CD8-positive, alpha-beta memory T cell (primary cell): ENCODE results near the gene BTBD9. TPM values are rescaled to one million over a fixed set of nuclear protein-coding genes. Genes with fewer than 3 reads are reported as not detected.

Source experiments
- CTCF ChIA-PET: fragments of 350-600 bp; sonication (Branson Sonifier 250); formaldehyde crosslinking; loops from one replicate; lab custom pipeline; 2021; ENCODE audit warnings: antibody characterized with exemption; lab: Charles Lee
- POLR2A ChIA-PET: fragments of 350-600 bp; sonication (Branson Sonifier 250); formaldehyde crosslinking; loops from one replicate; lab custom pipeline; 2021; ENCODE audit warnings: antibody characterized with exemption; lab: Charles Lee
- DNase-seq, 5 donors: peaks; one replicate each; pipeline versions ENCODE4 v3.0.0 to v3.0.0-alpha.2; 2020 to 2022; ENCODE audit warnings: mixed read lengths in 1 of 5
- H3K27ac ChIP-seq: one replicate; pipeline ENCODE4 v1.7.0; 2013; ENCODE audit warnings: low read depth, mild to moderate bottlenecking, low read length, moderate library complexity
- H3K27me3 ChIP-seq: 2 replicates; pipeline ENCODE4 v1.7.0; 2013; ENCODE audit warnings: low read length, mild to moderate bottlenecking; ENCODE audit not compliant: insufficient read depth, poor library complexity, severe bottlenecking
- H3K36me3 ChIP-seq: 2 replicates; pipeline ENCODE4 v1.7.0; 2013; ENCODE audit warnings: mild to moderate bottlenecking, low read length, moderate library complexity; ENCODE audit not compliant: insufficient read depth
- H3K4me1 ChIP-seq: 2 replicates; pipeline ENCODE4 v1.7.0; 2013; ENCODE audit warnings: mild to moderate bottlenecking, low read length, moderate library complexity; ENCODE audit not compliant: insufficient read depth
- H3K4me3 ChIP-seq: 2 replicates; pipeline ENCODE4 v1.7.0; 2013; ENCODE audit warnings: mild to moderate bottlenecking, low read length
- H3K9me3 ChIP-seq: 2 replicates; pipeline ENCODE4 v1.7.0; 2013; ENCODE audit warnings: mild to moderate bottlenecking, low read length
- H3K27ac Mint-ChIP-seq, 8 donors: one replicate each; pipeline ENCODE4 v1.8.0; 2020 to 2021; ENCODE audit warnings: mixed read lengths in 8 of 8, mild to moderate bottlenecking in 6 of 8, inconsistent platforms in 3 of 8, moderate library complexity in 3 of 8
- H3K27me3 Mint-ChIP-seq, 2 donors: one replicate each; pipeline ENCODE4 v1.8.0; 2020 to 2021; ENCODE audit warnings: mixed read lengths in 2 of 2, mild to moderate bottlenecking in 1 of 2, moderate library complexity in 1 of 2
- H3K36me3 Mint-ChIP-seq, 3 donors: one replicate each; pipeline ENCODE4 v1.8.0; 2020 to 2021; ENCODE audit warnings: mixed read lengths in 3 of 3, inconsistent platforms in 1 of 3, mild to moderate bottlenecking in 1 of 3
- H3K4me1 Mint-ChIP-seq, 3 donors: one replicate each; pipeline ENCODE4 v1.8.0; 2020 to 2021; ENCODE audit warnings: mixed read lengths in 3 of 3, inconsistent platforms in 1 of 3, mild to moderate bottlenecking in 1 of 3
- H3K4me3 Mint-ChIP-seq, 7 donors: one replicate each; pipeline ENCODE4 v1.8.0; 2020 to 2021; ENCODE audit warnings: mixed read lengths in 7 of 7, mild to moderate bottlenecking in 6 of 7, moderate library complexity in 4 of 7, inconsistent platforms in 2 of 7
- H3K9me3 Mint-ChIP-seq, 5 donors: one replicate each; pipeline ENCODE4 v1.8.0; 2020 to 2022; ENCODE audit warnings: mixed read lengths in 5 of 5, mild to moderate bottlenecking in 3 of 5, moderate library complexity in 2 of 5, inconsistent platforms in 1 of 5
- polyA plus RNA-seq: library from polyadenylated mRNA; unstranded; fragments of 300-500 nt; fragmentation: Illumina TruSeq; gene quantifications from one replicate; pipeline ENCODE4 v1.2.3, GENCODE V29; 2021
- total RNA-seq, 2 experiments: library from RNA; stranded (reverse); gene quantifications; one replicate each; pipeline ENCODE4 v1.2.3, GENCODE V29; 2021

BTBD9 gene
- total and polyA plus RNA-seq, 3 experiments from 2014 or later, result 12.2 to 17.7 (median 14.9) TPM

DNA sequence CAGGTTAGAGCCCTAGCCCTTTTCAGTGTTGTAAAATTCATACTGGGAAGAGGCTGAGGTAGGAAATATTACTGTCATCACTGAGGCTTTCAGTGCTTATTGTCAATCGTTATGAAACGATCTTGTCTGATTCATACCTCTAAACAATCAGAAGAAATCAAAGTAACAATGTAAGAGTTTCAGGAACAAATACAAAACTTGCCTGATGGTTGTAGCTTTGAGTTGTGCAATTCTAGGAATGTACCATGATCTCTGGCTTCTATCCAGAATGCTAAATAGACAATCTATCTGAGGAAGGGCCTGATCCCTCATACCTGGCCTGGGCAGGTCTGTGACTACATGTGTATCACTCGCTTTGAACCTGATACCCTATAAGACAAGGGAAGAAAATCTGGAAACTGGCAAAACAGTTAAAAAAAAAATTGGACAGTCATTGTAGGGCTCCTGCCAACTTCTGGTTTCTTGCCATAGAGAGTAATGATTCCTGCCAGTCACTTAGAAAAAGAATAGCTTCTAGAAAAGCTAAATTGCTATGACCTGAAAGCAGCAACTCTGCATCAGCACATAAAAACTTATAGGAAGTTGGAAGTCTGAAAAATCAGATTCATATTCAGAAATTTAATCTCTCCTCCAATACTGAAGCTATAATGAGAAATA lies 234.7 kb downstream of the BTBD9 start:
- no peak overlapping the region for H3K4me3 Mint-ChIP-seq
- DNase-seq, result no peak
- POLR2A ChIA-PET, result no interaction called here
- Histone ChIP-seq H3K27ac (no peak overlapping the region), H3K36me3 (no peaks in the 10 kb centered on the region), H3K4me1 (no peaks in the 10 kb centered on the region), H3K4me3 (no peak overlapping the region), H3K9me3 (no peaks in the 10 kb centered on the region), H3K27me3 (no peaks in the 10 kb centered on the region)
- H3K27me3 Mint-ChIP-seq, result no peaks in the 10 kb centered on the region
- peaks cover 6 to 31% (median 10%) of the 10 kb centered on the region in 3 donors for H3K4me1 Mint-ChIP-seq
- no peak overlapping the region for H3K27ac Mint-ChIP-seq
- no peaks in the 10 kb centered on the region for H3K9me3 Mint-ChIP-seq
- peaks cover 0 to 4% (median 0%) of the 10 kb centered on the region in 3 donors for H3K36me3 Mint-ChIP-seq
- CTCF ChIA-PET, result interaction anchor here (0.9 kb wide), 1 partner anchor 10 kb away, joined by 3 read pairs; no protein-coding TSS in a partner anchor

DNA sequence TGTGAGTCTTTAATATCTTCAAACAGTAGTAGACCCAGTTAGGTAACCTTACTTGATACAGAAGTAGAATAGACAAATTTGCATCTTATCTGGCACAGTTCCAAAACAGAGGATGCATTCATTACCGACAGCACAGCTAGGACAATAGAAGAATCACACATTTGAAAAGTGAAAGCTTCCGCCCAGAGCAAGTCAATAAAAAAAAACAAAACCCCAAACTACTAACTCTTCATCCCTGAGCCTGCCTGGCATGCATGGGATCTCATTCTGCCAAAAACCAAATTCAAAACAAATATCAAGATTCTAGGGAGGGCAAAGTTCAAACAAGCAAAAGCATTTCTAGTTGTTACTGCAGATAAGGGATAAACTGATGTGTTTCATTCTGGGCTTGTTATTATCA lies 235.4 kb downstream of the BTBD9 start:
- POLR2A ChIA-PET, result no interaction called here
- no peaks in the 10 kb centered on the region for H3K9me3 ChIP-seq
- CTCF ChIA-PET, result no interaction called here
- no peaks in the 10 kb centered on the region for H3K36me3 ChIP-seq
- Mint-ChIP-seq H3K4me3 (no peak overlapping the region), H3K27ac (peak overlapping the region in 1 of 8 donors; percentile 16), H3K9me3 (no peaks in the 10 kb centered on the region), H3K4me1 (peaks cover 6 to 31% (median 10%) of the 10 kb centered on the region in 3 donors), H3K27me3 (no peaks in the 10 kb centered on the region), H3K36me3 (peaks cover 0 to 4% (median 0%) of the 10 kb centered on the region in 3 donors)
- H3K4me1 ChIP-seq, result no peaks in the 10 kb centered on the region
- no peak overlapping the region for H3K27ac ChIP-seq
- H3K4me3 ChIP-seq, result no peak overlapping the region
- DNase-seq, result no peak
- H3K27me3 ChIP-seq, result no peaks in the 10 kb centered on the region

DNA sequence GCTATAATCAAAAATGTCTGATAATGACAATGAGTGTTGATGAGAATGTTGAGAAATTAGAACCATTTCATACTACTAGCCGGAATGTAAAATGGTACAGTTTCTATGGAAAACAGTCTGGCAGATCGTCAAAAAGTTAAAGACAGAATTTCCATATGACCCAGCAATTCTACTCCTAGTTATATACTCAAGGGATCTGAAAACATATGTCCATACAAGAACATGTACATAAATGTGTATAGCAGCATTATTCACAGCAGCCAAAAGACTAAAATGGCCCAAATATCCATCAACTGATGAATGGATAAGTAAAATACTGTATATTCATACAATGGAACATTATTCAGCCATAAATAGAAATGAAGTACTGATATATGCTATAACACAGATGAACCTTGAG lies 236.2 kb downstream of the BTBD9 start:
- H3K4me1 Mint-ChIP-seq, result peaks cover 6 to 29% (median 10%) of the 10 kb centered on the region in 3 donors
- ChIA-PET POLR2A (no interaction called here), CTCF (no interaction called here)
- no peaks in the 10 kb centered on the region for H3K36me3 ChIP-seq
- no peaks in the 10 kb centered on the region for H3K4me1 ChIP-seq
- no peaks in the 10 kb centered on the region for H3K27me3 ChIP-seq
- no peak overlapping the region for H3K4me3 Mint-ChIP-seq
- no peak overlapping the region for H3K4me3 ChIP-seq
- no peak overlapping the region for H3K27ac ChIP-seq
- H3K36me3 Mint-ChIP-seq, result peaks cover 0 to 3% (median 0%) of the 10 kb centered on the region in 3 donors
- H3K27ac Mint-ChIP-seq, result no peak overlapping the region
- no peaks in the 10 kb centered on the region for H3K27me3 Mint-ChIP-seq
- DNase-seq, result no peak
- no peaks in the 10 kb centered on the region for H3K9me3 Mint-ChIP-seq
- H3K9me3 ChIP-seq, result no peaks in the 10 kb centered on the region

DNA sequence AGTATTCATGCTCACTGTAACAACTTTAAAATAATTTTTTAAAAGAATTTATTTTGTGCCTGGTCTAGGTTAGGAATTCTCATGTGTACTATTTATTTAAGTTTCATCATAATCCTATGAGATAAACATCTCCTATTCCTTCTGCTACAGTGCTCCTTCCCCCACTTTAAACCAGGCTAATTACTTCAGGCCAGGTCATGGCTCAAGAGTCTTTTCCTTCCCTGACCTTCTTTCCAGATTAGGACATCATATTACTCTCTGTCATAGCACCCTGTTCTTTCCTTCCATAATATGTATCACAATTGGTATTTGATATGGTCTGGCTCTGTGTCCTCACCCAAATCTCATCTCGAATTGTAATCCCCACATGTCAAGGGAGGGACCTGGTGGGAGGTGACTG lies 239.0 kb downstream of the BTBD9 start:
- Mint-ChIP-seq H3K27me3 (no peaks in the 10 kb centered on the region), H3K36me3 (peaks cover 0 to 6% (median 0%) of the 10 kb centered on the region in 3 donors)

DNA sequence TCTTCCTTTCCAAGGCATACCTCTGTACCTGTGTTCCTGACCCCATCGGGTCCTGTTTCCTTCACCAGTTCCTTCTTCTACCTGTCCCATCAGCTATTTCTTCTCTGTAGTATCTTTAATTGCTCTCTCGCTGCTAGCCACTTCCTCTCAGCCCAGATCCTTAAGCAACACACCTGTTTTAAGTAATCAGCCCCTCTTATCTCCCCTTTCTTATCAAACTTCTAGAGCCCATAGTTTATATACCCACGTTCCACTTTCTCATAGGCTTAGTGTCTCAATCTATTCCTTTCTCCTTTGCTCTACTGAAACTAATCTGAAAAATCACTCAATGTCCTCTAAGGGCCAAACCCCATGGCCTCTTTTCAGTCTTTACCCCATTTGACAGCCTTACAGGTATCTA lies 239.6 kb downstream of the BTBD9 start:
- H3K27ac Mint-ChIP-seq, result no peak overlapping the region
- Histone ChIP-seq H3K27ac (no peak overlapping the region), H3K27me3 (no peaks in the 10 kb centered on the region), H3K4me1 (no peaks in the 10 kb centered on the region), H3K4me3 (no peak overlapping the region), H3K9me3 (no peaks in the 10 kb centered on the region), H3K36me3 (no peaks in the 10 kb centered on the region)
- peaks cover 6 to 13% (median 8%) of the 10 kb centered on the region in 3 donors for H3K4me1 Mint-ChIP-seq
- H3K27me3 Mint-ChIP-seq, result no peaks in the 10 kb centered on the region
- POLR2A ChIA-PET, result no interaction called here
- H3K4me3 Mint-ChIP-seq, result no peak overlapping the region
- peaks cover 0 to 6% (median 0%) of the 10 kb centered on the region in 3 donors for H3K36me3 Mint-ChIP-seq
- CTCF ChIA-PET, result no interaction called here
- H3K9me3 Mint-ChIP-seq, result no peaks in the 10 kb centered on the region
- DNase-seq, result no peak

More for the DNA sequence above, 239.0 kb downstream of the BTBD9 start:
- no peak overlapping the region for H3K4me3 ChIP-seq
- DNase-seq, result no peak
- Mint-ChIP-seq H3K9me3 (no peaks in the 10 kb centered on the region), H3K4me1 (peaks cover 6 to 18% (median 9%) of the 10 kb centered on the region in 3 donors), H3K4me3 (no peak overlapping the region), H3K27ac (no peak overlapping the region)
- H3K4me1 ChIP-seq, result no peaks in the 10 kb centered on the region
- H3K27me3 ChIP-seq, result no peaks in the 10 kb centered on the region
- ChIA-PET CTCF (no interaction called here), POLR2A (no interaction called here)
- no peaks in the 10 kb centered on the region for H3K9me3 ChIP-seq
- no peaks in the 10 kb centered on the region for H3K36me3 ChIP-seq
- no peak overlapping the region for H3K27ac ChIP-seq

DNA sequence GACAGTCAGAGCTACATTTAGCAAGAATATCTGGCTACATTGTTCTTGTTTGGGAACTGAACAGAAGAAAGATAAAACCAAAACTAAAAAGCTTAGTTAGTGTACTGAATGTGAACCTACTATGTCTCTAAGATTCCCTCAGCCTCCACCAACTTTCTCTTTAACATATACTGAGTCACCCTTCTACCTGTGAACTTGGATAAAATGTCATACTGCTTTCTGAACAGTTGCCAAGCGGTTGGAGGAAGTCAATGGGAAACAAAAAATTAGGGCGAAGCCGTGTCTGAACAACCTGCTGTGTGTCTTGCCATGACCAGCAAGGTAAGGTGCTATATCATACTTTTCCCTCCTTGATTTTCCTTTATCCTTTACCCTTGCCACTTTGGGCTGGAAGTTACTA lies 243.5 kb downstream of the BTBD9 start:
- Mint-ChIP-seq H3K36me3 (peaks cover 2 to 7% (median 4%) of the 10 kb centered on the region in 3 donors), H3K4me3 (no peak overlapping the region), H3K9me3 (no peaks in the 10 kb centered on the region), H3K27ac (no peak overlapping the region), H3K27me3 (no peaks in the 10 kb centered on the region), H3K4me1 (peaks cover 0 to 2% (median 2%) of the 10 kb centered on the region in 3 donors)
- Histone ChIP-seq H3K27ac (no peak overlapping the region), H3K36me3 (no peaks in the 10 kb centered on the region), H3K9me3 (no peaks in the 10 kb centered on the region), H3K27me3 (no peaks in the 10 kb centered on the region), H3K4me3 (no peak overlapping the region), H3K4me1 (no peaks in the 10 kb centered on the region)
- CTCF ChIA-PET, result no interaction called here
- POLR2A ChIA-PET, result no interaction called here
- no peak for DNase-seq

DNA sequence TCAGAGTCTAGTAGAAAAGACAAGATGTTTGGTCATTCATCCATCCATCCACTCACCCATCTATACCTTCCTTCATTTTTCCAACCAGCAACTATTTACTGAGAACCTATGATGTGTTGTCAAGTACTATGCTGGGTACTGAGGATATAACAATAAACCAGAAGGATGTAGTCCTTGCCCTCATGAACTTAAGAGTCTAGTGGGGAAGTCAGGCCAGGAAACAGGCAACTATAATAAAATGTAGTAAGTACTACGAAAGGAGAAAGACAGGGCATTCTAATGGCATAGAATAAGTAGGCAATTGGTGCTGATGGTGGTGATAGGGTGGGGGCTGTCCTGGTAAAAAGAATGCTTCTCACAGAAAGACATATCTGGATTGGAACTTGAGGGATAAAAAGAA lies 245.7 kb downstream of the BTBD9 start:
- CTCF ChIA-PET, result no interaction called here
- no peaks in the 10 kb centered on the region for H3K27me3 Mint-ChIP-seq

DNA sequence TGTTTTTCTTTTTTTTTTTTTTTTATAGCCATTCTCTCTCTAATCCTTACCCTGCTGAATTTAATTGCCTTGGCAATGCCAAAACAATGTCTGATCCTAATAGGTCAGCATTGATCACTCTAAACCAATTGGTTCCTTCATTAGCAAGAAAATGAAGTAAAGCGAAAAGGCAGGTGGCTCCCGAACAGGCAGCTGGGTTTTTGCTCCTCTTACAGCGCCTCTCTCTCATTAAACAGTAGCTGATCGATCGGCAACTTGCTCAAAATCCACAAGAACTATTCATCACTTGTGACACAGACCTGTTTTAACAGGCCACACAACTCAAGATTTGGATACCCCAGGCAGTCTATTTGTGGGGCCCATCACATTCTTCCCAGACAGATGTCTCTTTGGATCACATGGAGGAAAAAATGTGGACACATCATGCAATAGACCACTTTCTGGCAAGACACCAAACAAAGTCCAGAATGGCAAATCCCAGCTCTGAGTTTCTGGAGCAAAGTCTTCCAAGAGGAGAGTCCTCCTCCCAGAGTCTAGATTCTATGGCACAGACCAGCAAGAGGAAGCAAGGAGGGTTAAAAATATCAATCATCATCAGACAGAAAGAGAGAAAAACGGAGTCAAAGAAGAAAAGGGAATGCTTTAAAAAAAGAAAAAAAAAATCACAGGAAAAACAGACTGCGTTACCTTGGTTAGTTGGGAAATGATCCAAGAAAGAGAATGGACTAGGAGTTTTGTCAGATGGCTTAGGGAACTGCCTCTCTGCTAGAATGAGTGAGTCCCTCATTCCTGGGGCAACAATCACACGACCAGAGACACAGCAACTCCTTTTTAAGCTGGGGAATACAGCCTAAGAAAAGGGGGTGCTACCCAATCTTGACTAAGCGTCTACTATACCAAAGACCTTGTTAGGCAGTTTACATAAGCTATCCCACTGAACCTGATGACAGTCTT lies 247.8 kb downstream of the BTBD9 start:
- H3K27ac Mint-ChIP-seq, result no peak overlapping the region
- CTCF ChIA-PET, result no interaction called here
- H3K9me3 ChIP-seq, result no peaks in the 10 kb centered on the region
- H3K4me3 ChIP-seq, result no peak overlapping the region
- H3K27me3 Mint-ChIP-seq, result no peaks in the 10 kb centered on the region
- no peak overlapping the region for H3K4me3 Mint-ChIP-seq
- H3K4me1 ChIP-seq, result no peaks in the 10 kb centered on the region
- peaks cover 0 to 5% (median 0%) of the 10 kb centered on the region in 3 donors for H3K4me1 Mint-ChIP-seq
- no peak for DNase-seq
- H3K36me3 Mint-ChIP-seq, result peaks cover 2 to 4% (median 2%) of the 10 kb centered on the region in 3 donors
- POLR2A ChIA-PET, result no interaction called here
- no peaks in the 10 kb centered on the region for H3K27me3 ChIP-seq
- no peaks in the 10 kb centered on the region for H3K9me3 Mint-ChIP-seq
- no peaks in the 10 kb centered on the region for H3K36me3 ChIP-seq
- H3K27ac ChIP-seq, result no peak overlapping the region

More for the DNA sequence above, 245.7 kb downstream of the BTBD9 start:
- DNase-seq, result no peak
- Histone ChIP-seq H3K9me3 (no peaks in the 10 kb centered on the region), H3K4me3 (no peak overlapping the region), H3K4me1 (no peaks in the 10 kb centered on the region), H3K27ac (no peak overlapping the region), H3K36me3 (no peaks in the 10 kb centered on the region), H3K27me3 (no peaks in the 10 kb centered on the region)
- no peak overlapping the region for H3K27ac Mint-ChIP-seq
- H3K4me3 Mint-ChIP-seq, result no peak overlapping the region
- H3K9me3 Mint-ChIP-seq, result no peaks in the 10 kb centered on the region
- H3K4me1 Mint-ChIP-seq, result peaks cover 0 to 5% (median 2%) of the 10 kb centered on the region in 3 donors
- peaks cover 2 to 7% (median 4%) of the 10 kb centered on the region in 3 donors for H3K36me3 Mint-ChIP-seq
- POLR2A ChIA-PET, result no interaction called here
